Fibroblast of skin of abdomen (primary cell): ENCODE data around the gene CRISPLD2.
"Not testable (repeated sequence)": the region's sequence is repeated elsewhere in the genome, so short reads cannot be mapped to it uniquely, and the experiment has no call there.

ENCODE experiments used
- DNase-seq: peaks from one replicate; pipeline ENCODE4 v3.0.0-alpha.2; 2013

The CRISPLD2 gene

GRCh38 chr16:84822990-84823389 lies 3.2 kb downstream of the CRISPLD2 start:
- no peak for DNase-seq

- DNase-seq = no peak
Observed at GRCh38 chr16:84823484-84823883, 3.7 kb downstream of the CRISPLD2 start.

- no peak for DNase-seq
Observed at GRCh38 chr16:84823926-84824325, 4.1 kb downstream of the CRISPLD2 start.

GRCh38 chr16:84825896-84826557 lies 6.2 kb downstream of the CRISPLD2 start:
- DNase-seq = no peak

GRCh38 chr16:84826558-84826941 lies 6.8 kb downstream of the CRISPLD2 start:
- peak; percentile 51 for DNase-seq

GRCh38 chr16:84827131-84827574 lies 7.4 kb downstream of the CRISPLD2 start:
- DNase-seq = peak; percentile 55

- no peak for DNase-seq
Observed at GRCh38 chr16:84827897-84828296, 8.1 kb downstream of the CRISPLD2 start.

- no peak for DNase-seq
Observed at GRCh38 chr16:84828322-84828721, 8.5 kb downstream of the CRISPLD2 start.

GRCh38 chr16:84829168-84829965 lies 9.6 kb downstream of the CRISPLD2 start:
- peak; percentile 96 for DNase-seq

GRCh38 chr16:84830765-84831384 lies 11.1 kb downstream of the CRISPLD2 start:
- no peak for DNase-seq

- DNase-seq = not testable (repeated sequence)
Observed at GRCh38 chr16:84831728-84832127, 11.9 kb downstream of the CRISPLD2 start.

GRCh38 chr16:84832488-84833143 lies 12.8 kb downstream of the CRISPLD2 start:
- DNase-seq = peak; percentile 97

- DNase-seq = no peak
Observed at GRCh38 chr16:84833144-84833500, 13.3 kb downstream of the CRISPLD2 start.

- DNase-seq = no peak
Observed at GRCh38 chr16:84833542-84834402, 14.0 kb downstream of the CRISPLD2 start.

- no peak for DNase-seq
Observed at GRCh38 chr16:84834403-84834772, 14.6 kb downstream of the CRISPLD2 start.

- peak; percentile 100 for DNase-seq
Observed at GRCh38 chr16:84836234-84836647, 16.5 kb downstream of the CRISPLD2 start.

GRCh38 chr16:84836967-84837366 lies 17.2 kb downstream of the CRISPLD2 start:
- no peak for DNase-seq

GRCh38 chr16:84838383-84838948 lies 18.7 kb downstream of the CRISPLD2 start:
- peak; percentile 41 for DNase-seq

GRCh38 chr16:84839054-84839453 lies 19.3 kb downstream of the CRISPLD2 start:
- DNase-seq = peak; percentile 72

GRCh38 chr16:84839956-84840355 lies 20.2 kb downstream of the CRISPLD2 start:
- DNase-seq = peak; percentile 92
